Measurements from ENCODE around the gene TMX2.
"Not testable (repeated sequence)": the region's sequence is repeated elsewhere in the genome, so short reads cannot be mapped to it uniquely, and the experiment has no call there.

The TMX2 gene

GRCh38 chr11:57716726-57717125 lies 4.3 kb downstream of the TMX2 start:
- not testable (repeated sequence) for DNase-seq

GRCh38 chr11:57727185-57727584 lies 14.8 kb downstream of the TMX2 start:
- DNase-seq, result no peak

GRCh38 chr11:57728829-57729228 lies 16.4 kb downstream of the TMX2 start:
- no peak for DNase-seq

- DNase-seq, result peak; percentile 5
Observed at GRCh38 chr11:57729479-57729878, 17.1 kb downstream of the TMX2 start.

GRCh38 chr11:57732661-57733060 lies 20.3 kb downstream of the TMX2 start:
- no peak for DNase-seq

- DNase-seq, result no peak
Observed at GRCh38 chr11:57735619-57736298, 23.4 kb downstream of the TMX2 start.

GRCh38 chr11:57741132-57742086 lies 29.0 kb downstream of the TMX2 start, which contains the start of gene SELENOH:
TSS of gene SELENOH (plus strand) at chr11:57741491. CDS start at chr11:57741596, 105 bp downstream.
- peak; percentile 84 for DNase-seq

- DNase-seq, result no peak
Observed at GRCh38 chr11:57742087-57742452, 29.7 kb downstream of the TMX2 start.

GRCh38 chr11:57744357-57744756 lies 32.0 kb downstream of the TMX2 start:
- DNase-seq, result no peak

- DNase-seq, result no peak
Observed at GRCh38 chr11:57745206-57745605, 32.8 kb downstream of the TMX2 start.

- no peak for DNase-seq
Observed at GRCh38 chr11:57746920-57747319, 34.5 kb downstream of the TMX2 start.

GRCh38 chr11:57751176-57751575 lies 38.8 kb downstream of the TMX2 start:
- DNase-seq, result no peak

- DNase-seq, result no peak
Observed at GRCh38 chr11:57751676-57752253, 39.4 kb downstream of the TMX2 start, which contains the start of gene BTBD18. TSS of gene BTBD18 (minus strand) at chr11:57751819. CDS start at chr11:57751188, 631 bp downstream.

GRCh38 chr11:57752954-57753353 lies 40.6 kb downstream of the TMX2 start:
- no peak for DNase-seq

- no peak for DNase-seq
Observed at GRCh38 chr11:57758174-57758573, 45.8 kb downstream of the TMX2 start.

GRCh38 chr11:57761301-57762234 lies 49.2 kb downstream of the TMX2 start, which contains the start of gene CTNND1:
TSS of gene CTNND1 (plus strand) at chr11:57761802. CDS start at chr11:57791479, 29,677 bp downstream.
- DNase-seq, result peak; percentile 82

GRCh38 chr11:57762235-57762861 lies 50.0 kb downstream of the TMX2 start:
- DNase-seq, result no peak

GRCh38 chr11:57763568-57763967 lies 51.2 kb downstream of the TMX2 start:
- DNase-seq, result no peak

GRCh38 chr11:57764021-57764420 lies 51.6 kb downstream of the TMX2 start:
- DNase-seq, result no peak

GRCh38 chr11:57764566-57764965 lies 52.2 kb downstream of the TMX2 start:
- no peak for DNase-seq

GRCh38 chr11:57764972-57765371 lies 52.6 kb downstream of the TMX2 start:
- DNase-seq, result no peak

- DNase-seq, result no peak
Observed at GRCh38 chr11:57770793-57771192, 58.4 kb downstream of the TMX2 start.

Data from NCI-H1048 (cell line).